Testis (tissue), 3 donors: Measurements from ENCODE around the gene ERF. TPM values are rescaled to one million over a fixed set of nuclear protein-coding genes. Genes with fewer than 3 reads are reported as not detected.
"Not testable (repeated sequence)": the region's sequence is repeated elsewhere in the genome, so short reads cannot be mapped to it uniquely, and the experiment has no call there.

Source experiments
- DNase-seq: peaks from one replicate; pipeline ENCODE4 v3.0.0-alpha.2; 2019
- H3K27ac ChIP-seq, 2 donors: fragments of 200-600 bp; sonication (generic); one replicate each; pipeline ENCODE4 v1.5.1; 2019
- H3K27me3 ChIP-seq: fragments of 200-600 bp; sonication (generic); one replicate; pipeline ENCODE4 v1.5.1; 2019
- H3K36me3 ChIP-seq: fragments of 200-600 bp; sonication (generic); one replicate; pipeline ENCODE4 v1.5.1; 2017; ENCODE audit warnings: low read depth; ENCODE audit errors: missing control alignments
- H3K4me1 ChIP-seq: fragments of 200-600 bp; sonication (generic); one replicate; pipeline ENCODE4 v1.5.1; 2019
- H3K4me3 ChIP-seq, 2 donors: fragments of 200-600 bp; sonication (generic); one replicate each; pipeline ENCODE4 v1.5.1; 2017 to 2019
- H3K9me3 ChIP-seq: fragments of 200-600 bp; sonication (generic); one replicate; pipeline ENCODE4 v1.5.1; 2017
- POLR2A ChIP-seq: fragments of 450-650 bp; IDR thresholded peaks from one replicate; pipeline ENCODE4 v1.6.1; 2017; ENCODE audit warnings: antibody characterized with exemption, mild to moderate bottlenecking, moderate library complexity
- WGBS, 2 donors: methylation state at CpG; one replicate each; pipeline ENCODE4 v1.1.5; 2018; 5-methylcytosine and 5-hydroxymethylcytosine counted together
- intact Hi-C: fragments of 100-400 bp; cut with DNase I; formaldehyde crosslinking; loops from one replicate; pipeline ENCODE4 v1.15.1; 2023; ENCODE audit warnings: low total_unique reads
- polyA plus RNA-seq: library from polyadenylated mRNA; stranded (reverse); fragments of 350-450 nt; fragmentation: Illumina TruSeq; extraction: RNeasy Lipid Tissue Mini Kit (QIAGEN cat#74804); gene quantifications from one replicate; pipeline ENCODE4 v1.2.3, GENCODE V29; 2014; ENCODE audit warnings: low read depth, low replicate concordance; ENCODE audit not compliant: insufficient read depth
- total RNA-seq, 2 donors: library from RNA; depleted of rRNA; stranded (reverse); fragments of >200 nt; gene quantifications; one replicate each; pipeline ENCODE4 v1.2.3, GENCODE V29; 2016
- TF ChIP-seq, protein P1 (sequence below), 3 experiments: fragments of 450-650 bp in 2 of 3; fragments of 200-600 bp in 1 of 3; sonication (generic) in 1 of 3; IDR thresholded peaks; one replicate each; pipeline ENCODE4 v1.5.1; 2016 to 2019; ENCODE audit warnings: antibody characterized with exemption in 3 of 3, mild to moderate bottlenecking in 2 of 3, moderate library complexity in 1 of 3

Gene ERF
- total and polyA plus RNA-seq, 3 donors from 2014 or later, result 59.6 to 120 (median 85.4) TPM

DNA sequence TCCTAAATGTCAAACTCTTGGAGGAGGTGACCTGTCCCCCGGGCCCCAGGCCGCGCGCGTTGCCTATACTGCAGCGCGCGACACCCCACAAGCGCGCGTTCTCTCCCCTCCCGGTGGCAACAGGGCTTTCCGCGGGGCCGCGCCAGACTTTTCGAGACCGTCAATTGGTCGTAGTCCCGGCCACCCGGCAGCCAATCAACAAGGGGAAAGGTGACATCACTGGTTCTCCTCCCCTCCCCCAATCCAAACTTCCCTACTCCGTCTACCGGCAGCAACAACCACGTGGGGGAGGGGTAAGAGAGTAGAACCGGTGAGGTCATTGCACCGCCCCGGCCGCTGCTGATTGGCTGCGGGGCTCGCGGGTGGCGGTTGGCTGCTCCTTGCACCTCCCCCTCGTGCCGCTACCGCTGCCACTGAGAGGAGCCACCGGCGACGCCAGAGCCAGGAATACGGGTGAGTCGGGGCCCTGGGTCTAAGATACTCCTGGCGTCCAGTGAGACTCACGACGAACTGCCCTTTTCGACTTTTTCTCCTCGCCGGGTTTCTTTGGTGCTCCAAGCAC lies 13.3 kb upstream of the ERF start:
- H3K9me3 ChIP-seq, result no peaks in the 10 kb centered on the region
- H3K4me1 ChIP-seq, result peaks cover 19% of the 10 kb centered on the region
- peak; percentile 90 for TF ChIP-seq POLR2A
- TF ChIP-seq, protein P1, sequence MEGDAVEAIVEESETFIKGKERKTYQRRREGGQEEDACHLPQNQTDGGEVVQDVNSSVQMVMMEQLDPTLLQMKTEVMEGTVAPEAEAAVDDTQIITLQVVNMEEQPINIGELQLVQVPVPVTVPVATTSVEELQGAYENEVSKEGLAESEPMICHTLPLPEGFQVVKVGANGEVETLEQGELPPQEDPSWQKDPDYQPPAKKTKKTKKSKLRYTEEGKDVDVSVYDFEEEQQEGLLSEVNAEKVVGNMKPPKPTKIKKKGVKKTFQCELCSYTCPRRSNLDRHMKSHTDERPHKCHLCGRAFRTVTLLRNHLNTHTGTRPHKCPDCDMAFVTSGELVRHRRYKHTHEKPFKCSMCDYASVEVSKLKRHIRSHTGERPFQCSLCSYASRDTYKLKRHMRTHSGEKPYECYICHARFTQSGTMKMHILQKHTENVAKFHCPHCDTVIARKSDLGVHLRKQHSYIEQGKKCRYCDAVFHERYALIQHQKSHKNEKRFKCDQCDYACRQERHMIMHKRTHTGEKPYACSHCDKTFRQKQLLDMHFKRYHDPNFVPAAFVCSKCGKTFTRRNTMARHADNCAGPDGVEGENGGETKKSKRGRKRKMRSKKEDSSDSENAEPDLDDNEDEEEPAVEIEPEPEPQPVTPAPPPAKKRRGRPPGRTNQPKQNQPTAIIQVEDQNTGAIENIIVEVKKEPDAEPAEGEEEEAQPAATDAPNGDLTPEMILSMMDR (IDR thresholded peaks at IDR 0.05), result no peak
- DNase-seq, result peak; percentile 100
- no peaks in the 10 kb centered on the region for H3K36me3 ChIP-seq
- intact Hi-C loops, result no loop called here
- 0 to 1% methylated on average over 25 to 46 of the region's 46 CpGs for WGBS, 2 donors
- no peaks in the 10 kb centered on the region for H3K27me3 ChIP-seq
- H3K27ac ChIP-seq, result peak overlapping the region; percentile 98
- peak overlapping the region; percentile 68 to 77 for H3K4me3 ChIP-seq

DNA sequence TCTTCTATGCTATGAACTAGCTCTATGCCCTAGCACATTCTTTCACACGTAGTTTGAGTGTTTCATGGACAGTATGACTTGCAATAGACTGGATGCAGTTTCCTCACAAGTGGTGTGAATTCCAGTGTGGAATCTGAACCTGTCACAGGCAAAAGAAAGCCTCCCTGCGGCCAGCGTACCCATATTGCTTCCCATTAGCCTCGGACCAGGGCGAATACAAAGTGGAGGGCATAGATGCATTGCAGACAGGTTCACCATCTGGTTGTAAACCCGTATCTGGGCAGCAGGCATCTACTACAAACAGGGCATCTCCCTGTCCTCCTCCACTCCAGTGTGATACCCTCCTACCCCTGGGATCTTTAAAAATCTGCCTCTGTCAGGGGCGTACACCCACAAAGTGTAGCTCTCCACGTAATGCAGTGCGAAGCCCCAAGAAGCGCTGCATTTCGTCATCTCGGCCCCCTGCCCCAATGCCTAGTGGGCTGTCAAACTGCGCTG lies 12.8 kb upstream of the ERF start:
- no peak for TF ChIP-seq POLR2A
- TF ChIP-seq, protein P1 (IDR thresholded peaks at IDR 0.05), result peak in 1 of 3 experiments; percentile 16
- H3K27me3 ChIP-seq, result no peaks in the 10 kb centered on the region
- H3K4me1 ChIP-seq, result peaks cover 19% of the 10 kb centered on the region
- no peak for DNase-seq
- intact Hi-C loops, result no loop called here
- no peaks in the 10 kb centered on the region for H3K36me3 ChIP-seq
- 3 to 6% methylated on average over 5 to 13 of the region's 13 CpGs for WGBS, 2 donors
- peak overlapping the region; percentile 98 for H3K27ac ChIP-seq
- H3K9me3 ChIP-seq, result no peaks in the 10 kb centered on the region
- H3K4me3 ChIP-seq, result peak overlapping the region; percentile 68 to 77

DNA sequence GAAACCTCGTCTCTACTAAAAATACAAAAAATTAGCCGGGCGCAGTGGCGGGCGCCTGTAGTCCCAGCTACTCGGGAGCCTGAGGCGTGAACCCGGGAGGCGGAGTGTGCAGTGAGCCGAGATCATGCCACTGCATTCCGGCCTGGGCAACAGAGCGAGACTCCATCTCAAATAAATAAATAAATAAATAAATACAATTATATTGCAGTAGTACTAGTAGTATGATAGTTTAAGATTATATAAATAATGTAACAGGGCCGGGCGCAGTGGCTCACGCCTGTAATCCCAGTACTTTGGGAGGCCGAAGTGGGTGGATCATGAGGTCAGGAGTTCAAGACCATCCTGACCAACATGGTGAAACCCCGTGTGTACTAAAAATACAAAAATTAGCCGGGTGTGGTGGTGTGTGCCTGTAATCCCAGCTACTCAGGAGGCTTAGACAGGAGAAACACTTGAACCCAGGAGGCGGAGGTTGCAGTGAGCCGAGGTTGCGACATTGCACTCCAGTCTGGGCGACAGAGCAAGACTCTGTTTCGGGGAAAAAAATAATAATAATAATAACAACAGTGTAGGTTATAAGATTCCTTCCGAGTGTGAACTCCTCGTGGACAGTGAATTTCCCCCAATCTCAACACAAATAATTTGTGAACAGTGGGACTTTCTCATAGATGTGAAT lies 12.1 kb upstream of the ERF start:
- H3K27me3 ChIP-seq, H3K9me3 ChIP-seq, H3K4me3 ChIP-seq, H3K36me3 ChIP-seq, DNase-seq, intact Hi-C loops: not testable (repeated sequence)
- Histone ChIP-seq H3K27ac (peak overlapping the region; percentile 98), H3K4me1 (peaks cover 19% of the 10 kb centered on the region)
- 88 to 89% methylated on average over 25 of the region's 25 CpGs for WGBS, 2 donors

DNA sequence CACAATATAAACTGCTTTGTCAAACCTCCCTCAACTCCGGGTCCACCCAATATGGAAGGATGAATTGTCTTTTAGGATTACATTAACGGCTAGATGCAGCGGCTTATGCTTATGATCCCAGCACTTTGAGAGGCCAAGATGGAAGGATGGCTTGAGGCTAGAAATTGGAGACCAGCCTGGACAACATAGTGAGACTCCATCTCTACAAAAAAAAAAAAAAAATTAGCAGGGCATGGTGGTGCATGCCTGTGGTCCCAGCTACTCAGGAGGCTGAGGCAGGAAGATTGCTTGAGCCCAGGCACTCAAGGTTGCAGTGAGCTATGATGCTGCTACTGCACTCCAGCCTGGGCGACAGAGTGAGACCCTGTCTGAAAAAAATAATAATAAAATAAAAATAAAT lies 11.2 kb upstream of the ERF start:
- DNase-seq, H3K27ac ChIP-seq, H3K4me3 ChIP-seq, intact Hi-C loops, H3K9me3 ChIP-seq, H3K27me3 ChIP-seq, H3K36me3 ChIP-seq: not testable (repeated sequence)
- H3K4me1 ChIP-seq, result peaks cover 16% of the 10 kb centered on the region
- WGBS, 2 donors, result 87 to 92% methylated on average over 4 of the region's 4 CpGs

DNA sequence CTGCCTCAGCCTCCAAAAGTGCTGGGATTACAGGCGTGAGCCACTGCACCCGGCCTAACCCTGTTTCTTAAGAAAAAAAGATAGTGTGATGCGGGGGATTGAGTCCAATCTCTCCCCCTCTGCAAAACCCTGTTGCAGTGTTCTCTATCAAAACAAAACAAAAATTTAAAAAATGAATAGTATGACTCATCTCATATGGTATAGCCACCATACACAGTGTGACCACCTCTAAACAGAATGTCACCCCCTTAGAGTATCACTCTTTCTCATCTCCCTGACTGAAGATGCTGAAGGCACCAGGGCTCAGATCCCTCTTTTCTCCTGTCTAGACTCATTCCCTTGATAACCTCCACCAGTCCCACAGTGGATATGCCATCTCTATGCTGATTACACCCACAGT lies 6.8 kb upstream of the ERF start:
- no peaks in the 10 kb centered on the region for H3K27me3 ChIP-seq
- H3K36me3 ChIP-seq, result no peaks in the 10 kb centered on the region
- peaks cover 4% of the 10 kb centered on the region for H3K4me1 ChIP-seq
- no peak overlapping the region for H3K4me3 ChIP-seq
- H3K9me3 ChIP-seq, result no peaks in the 10 kb centered on the region
- 92 to 95% methylated on average over 3 of the region's 3 CpGs for WGBS, 2 donors
- no peak for DNase-seq
- intact Hi-C loops, result no loop called here
- no peak overlapping the region for H3K27ac ChIP-seq
- no peak for TF ChIP-seq POLR2A
- TF ChIP-seq, protein P1 (IDR thresholded peaks at IDR 0.05), result no peak

DNA sequence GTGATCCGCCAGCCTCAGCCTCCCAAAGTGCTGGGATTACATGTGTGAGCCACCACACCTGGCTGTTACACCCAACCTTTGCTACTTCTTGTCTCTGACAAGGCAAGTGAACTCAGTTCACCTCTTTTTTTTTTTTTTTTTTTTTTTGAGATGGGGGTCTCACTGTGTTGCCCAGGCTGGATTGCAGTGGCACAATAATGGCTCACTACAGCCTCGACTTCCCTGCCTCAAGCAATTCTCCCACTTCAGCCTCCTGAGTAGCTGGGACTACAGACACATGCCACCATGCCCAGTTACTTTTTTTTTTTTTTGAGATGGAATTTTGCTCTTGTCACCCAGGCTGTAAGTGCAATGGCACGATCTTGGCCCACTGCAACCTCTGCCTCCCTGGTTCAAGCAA lies 2.9 kb upstream of the ERF start:
- WGBS, 2 donors, result 39 to 66% methylated on average over 3 of the region's 3 CpGs
- H3K27ac ChIP-seq, H3K36me3 ChIP-seq, DNase-seq, H3K9me3 ChIP-seq, intact Hi-C loops, H3K27me3 ChIP-seq, H3K4me3 ChIP-seq: not testable (repeated sequence)
- H3K4me1 ChIP-seq, result peaks cover 13% of the 10 kb centered on the region
